Spleen (tissue), 11 donors: ENCODE data around the gene SNAPC2. TPM values are rescaled to one million over a fixed set of nuclear protein-coding genes. Genes with fewer than 3 reads are reported as not detected.
"Not testable (repeated sequence)": the region's sequence is repeated elsewhere in the genome, so short reads cannot be mapped to it uniquely, and the experiment has no call there.

Experiments used
- DNase-seq: peaks from one replicate; pipeline ENCODE4 v3.0.0-alpha.2; 2020
- H3K27ac ChIP-seq, 8 donors: fragments of 200-600 bp; sonication (generic) in 7 of 8; 1 replicate in 4 of 8; 2 replicates in 4 of 8; pipeline versions ENCODE4 v1.5.0 to v1.8.0; 2016 to 2021; ENCODE audit warnings: inconsistent platforms in 4 of 8, mild to moderate bottlenecking in 4 of 8, moderate library complexity in 1 of 8
- H3K27me3 ChIP-seq, 7 donors: fragments of 200-600 bp; sonication (generic) in 6 of 7; replicated peaks in 1 of 7; 1 replicate in 4 of 7; 2 replicates in 3 of 7; pipeline versions ENCODE4 v1.5.0 to v1.8.0; 2016 to 2021; ENCODE audit warnings: inconsistent platforms in 3 of 7, mild to moderate bottlenecking in 1 of 7
- H3K36me3 ChIP-seq, 6 donors: fragments of 200-600 bp; sonication (generic) in 5 of 6; 1 replicate in 4 of 6; 2 replicates in 2 of 6; pipeline versions ENCODE4 v1.5.0 to v1.8.0; 2016 to 2021; ENCODE audit warnings: inconsistent platforms in 2 of 6
- H3K4me1 ChIP-seq, 6 donors: fragments of 200-600 bp; sonication (generic) in 5 of 6; 1 replicate in 3 of 6; 2 replicates in 3 of 6; pipeline versions ENCODE4 v1.5.0 to v1.8.0; 2016 to 2021; ENCODE audit warnings: inconsistent platforms in 3 of 6
- H3K4me3 ChIP-seq, 8 donors: fragments of 200-600 bp; sonication (generic) in 7 of 8; 1 replicate in 4 of 8; 2 replicates in 4 of 8; pipeline versions ENCODE4 v1.5.0 to v1.8.0; 2016 to 2021; ENCODE audit warnings: inconsistent platforms in 4 of 8, mild to moderate bottlenecking in 4 of 8, moderate library complexity in 2 of 8
- H3K9me3 ChIP-seq, 8 donors: fragments of 200-600 bp; sonication (generic) in 7 of 8; 1 replicate in 4 of 8; 2 replicates in 4 of 8; pipeline versions ENCODE4 v1.5.0 to v1.8.0; 2016 to 2021; ENCODE audit warnings: inconsistent platforms in 4 of 8
- POLR2A ChIP-seq, 3 donors: fragments of 450-650 bp; IDR thresholded peaks; one replicate each; pipeline ENCODE4 v1.5.1; 2017; ENCODE audit warnings: antibody characterized with exemption in 3 of 3, mild to moderate bottlenecking in 1 of 3
- POLR2AphosphoS5 ChIP-seq, 3 donors: sonication (generic); formaldehyde crosslinking; IDR thresholded peaks; one replicate each; pipeline ENCODE4 v1.5.1; 2017; ENCODE audit warnings: antibody characterized with exemption in 3 of 3
- WGBS, 5 donors: extraction: QIAGEN DNeasy Blood & Tissue Kit in 3 of 5; methylation state at CpG; one replicate each; pipeline versions ENCODE4 v1.1.5 to v1.1.7; 2013 to 2018; 5-methylcytosine and 5-hydroxymethylcytosine counted together
- intact Hi-C: fragments of 100-400 bp; cut with DNase I; formaldehyde crosslinking; loops from one replicate; pipeline ENCODE4 v1.15.0; 2023; ENCODE audit warnings: low total_unique reads
- polyA plus RNA-seq, 3 donors: library from polyadenylated mRNA; stranded (reverse); fragments of 200-250 nt; gene quantifications; one replicate each; pipeline ENCODE4 v1.2.1, GENCODE V29; 2013
- total RNA-seq, 7 donors: library from RNA; depleted of rRNA in 3 of 7; stranded (reverse); fragments of >200 nt in 3 of 7; fragmentation: NEBNext Ultra II Directional in 4 of 7; extraction: Animal tissue kit (Norgen Biotek cat#: 25700) in 4 of 7; gene quantifications; one replicate each; pipeline versions ENCODE4 v1.1.0 to v1.2.1, GENCODE V29; 2016 to 2021
- TF ChIP-seq, protein P1 (sequence below), 11 experiments: fragments of 200-600 bp in 7 of 11; fragments of 450-650 bp in 4 of 11; sonication (generic) in 4 of 11; IDR thresholded peaks in 8 of 11; conservative IDR thresholded peaks in 3 of 11; 1 replicate in 7 of 11; 2 replicates in 4 of 11; pipeline versions ENCODE4 v1.4.0 to v1.8.0; 2016 to 2021; ENCODE audit warnings: antibody characterized with exemption in 11 of 11, inconsistent platforms in 4 of 11, mild to moderate bottlenecking in 1 of 11
- donor health status: healthy with polysubstance abuse.
- donor health status: DM: no; HTN: no; CAD: no; lungs with moderate emphysema.
- donor health status: DM: no; HTN: no; CAD: no.
- donor health status: Bipolar disorder and iron deficiency.
- donor health status: healthy.
- donor health status: DM: no; HTN: no; CAD: no.
- donor health status: DM: yes; HTN: yes; CAD: no.

The SNAPC2 gene
- total and polyA plus RNA-seq, 10 donors, result 13.1 to 23.9 (median 18.5) TPM

DNA sequence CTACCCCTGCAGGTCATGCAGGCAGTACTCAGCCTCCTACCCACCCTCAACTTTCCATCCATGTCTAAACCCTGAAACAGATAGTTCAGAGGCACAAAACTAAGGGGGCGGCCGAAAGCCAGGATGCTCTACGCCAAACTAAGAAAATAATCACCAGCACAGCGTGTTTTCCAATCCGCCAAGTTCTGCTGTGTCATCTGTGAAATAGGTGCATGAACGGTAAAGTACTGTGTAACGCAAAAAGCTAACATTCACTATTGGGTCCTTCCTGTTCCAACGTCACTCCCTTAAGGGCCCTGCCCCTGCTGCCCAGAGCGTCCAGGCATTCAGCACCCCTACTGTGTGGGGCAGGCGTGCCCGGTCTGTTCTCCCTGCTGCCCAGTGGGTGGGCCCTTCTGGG is 35.6 kb downstream of the SNAPC2 start:
- Histone ChIP-seq H3K36me3 (peaks cover 0 to 33% (median 8%) of the 10 kb centered on the region in 6 donors), H3K9me3 (no peaks in the 10 kb centered on the region), H3K4me1 (peaks cover 0 to 16% (median 7%) of the 10 kb centered on the region in 6 donors), H3K4me3 (no peak overlapping the region), H3K27me3 (no peaks in the 10 kb centered on the region), H3K27ac (no peak overlapping the region)
- TF ChIP-seq POLR2AphosphoS5 (IDR thresholded peaks at IDR 0.05), result peak in 1 of 3 donors; percentile 46
- TF ChIP-seq, protein P1, sequence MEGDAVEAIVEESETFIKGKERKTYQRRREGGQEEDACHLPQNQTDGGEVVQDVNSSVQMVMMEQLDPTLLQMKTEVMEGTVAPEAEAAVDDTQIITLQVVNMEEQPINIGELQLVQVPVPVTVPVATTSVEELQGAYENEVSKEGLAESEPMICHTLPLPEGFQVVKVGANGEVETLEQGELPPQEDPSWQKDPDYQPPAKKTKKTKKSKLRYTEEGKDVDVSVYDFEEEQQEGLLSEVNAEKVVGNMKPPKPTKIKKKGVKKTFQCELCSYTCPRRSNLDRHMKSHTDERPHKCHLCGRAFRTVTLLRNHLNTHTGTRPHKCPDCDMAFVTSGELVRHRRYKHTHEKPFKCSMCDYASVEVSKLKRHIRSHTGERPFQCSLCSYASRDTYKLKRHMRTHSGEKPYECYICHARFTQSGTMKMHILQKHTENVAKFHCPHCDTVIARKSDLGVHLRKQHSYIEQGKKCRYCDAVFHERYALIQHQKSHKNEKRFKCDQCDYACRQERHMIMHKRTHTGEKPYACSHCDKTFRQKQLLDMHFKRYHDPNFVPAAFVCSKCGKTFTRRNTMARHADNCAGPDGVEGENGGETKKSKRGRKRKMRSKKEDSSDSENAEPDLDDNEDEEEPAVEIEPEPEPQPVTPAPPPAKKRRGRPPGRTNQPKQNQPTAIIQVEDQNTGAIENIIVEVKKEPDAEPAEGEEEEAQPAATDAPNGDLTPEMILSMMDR (IDR thresholded peaks at IDR 0.05 in 8 of 11, conservative IDR thresholded peaks at IDR 0.05 in 3 of 11), result no peak
- no peak for DNase-seq
- intact Hi-C loops, result no loop called here
- WGBS, 5 donors, result 82 to 93% (median 85%) methylated on average over 11 of the region's 11 CpGs

DNA sequence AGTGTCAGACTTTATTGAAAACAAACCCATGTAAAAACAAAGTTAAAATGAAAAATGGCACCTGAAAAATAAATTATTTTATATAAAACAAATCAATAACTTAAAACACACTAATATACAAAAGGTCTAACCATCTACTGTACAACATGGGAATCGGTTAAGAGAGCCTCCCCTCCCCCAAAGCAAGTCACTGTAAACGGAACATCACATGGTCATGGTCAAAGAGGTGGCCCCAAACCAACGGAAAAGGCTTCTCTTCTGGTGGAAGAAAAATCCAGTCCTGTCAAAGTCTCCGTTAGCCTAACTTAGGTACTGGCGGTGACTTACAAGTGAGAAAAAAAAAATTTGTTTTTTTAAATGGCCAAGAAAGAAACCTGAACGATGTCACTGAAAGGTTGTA is 39.1 kb downstream of the SNAPC2 start:
- DNase-seq, result no peak
- Histone ChIP-seq H3K4me3 (no peak overlapping the region), H3K9me3 (no peaks in the 10 kb centered on the region), H3K36me3 (peaks cover 5 to 68% (median 37%) of the 10 kb centered on the region in 6 donors), H3K27me3 (no peaks in the 10 kb centered on the region), H3K4me1 (no peaks in the 10 kb centered on the region), H3K27ac (no peak overlapping the region)
- intact Hi-C loops, result no loop called here
- WGBS, 5 donors, result 30 to 39% (median 33%) methylated on average over 6 of the region's 6 CpGs
- no peak for TF ChIP-seq POLR2AphosphoS5 (IDR thresholded peaks at IDR 0.05)
- TF ChIP-seq, protein P1 (IDR thresholded peaks at IDR 0.05 in 8 of 11, conservative IDR thresholded peaks at IDR 0.05 in 3 of 11), result no peak
- TF ChIP-seq POLR2A (IDR thresholded peaks at IDR 0.05), result no peak

DNA sequence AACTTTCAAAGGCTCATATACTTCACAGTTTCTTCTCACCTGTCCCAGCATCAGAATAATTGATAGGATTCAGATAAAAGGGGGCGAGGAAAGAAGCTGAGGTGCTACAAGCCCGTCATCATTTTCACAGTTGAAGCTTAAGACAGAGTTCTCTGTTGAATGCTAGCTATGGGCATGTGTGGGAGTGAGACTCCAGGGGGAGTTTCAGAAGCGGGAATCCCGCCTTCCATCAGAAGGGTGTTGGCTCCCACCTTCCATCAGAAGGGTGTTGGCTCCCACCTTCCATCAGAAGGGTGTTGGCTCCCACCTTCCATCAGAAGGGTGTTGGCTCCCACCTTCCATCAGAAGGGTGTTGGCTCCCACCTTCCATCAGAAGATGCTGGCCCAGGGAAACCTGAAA is 40.9 kb downstream of the SNAPC2 start:
- intact Hi-C loops, H3K4me3 ChIP-seq, H3K27ac ChIP-seq, DNase-seq, H3K27me3 ChIP-seq, H3K9me3 ChIP-seq, H3K4me1 ChIP-seq: not testable (repeated sequence)
- 91 to 96% (median 93%) methylated on average over 4 of the region's 4 CpGs for WGBS, 5 donors
- H3K36me3 ChIP-seq, result peaks cover 5 to 87% (median 55%) of the 10 kb centered on the region in 6 donors

DNA sequence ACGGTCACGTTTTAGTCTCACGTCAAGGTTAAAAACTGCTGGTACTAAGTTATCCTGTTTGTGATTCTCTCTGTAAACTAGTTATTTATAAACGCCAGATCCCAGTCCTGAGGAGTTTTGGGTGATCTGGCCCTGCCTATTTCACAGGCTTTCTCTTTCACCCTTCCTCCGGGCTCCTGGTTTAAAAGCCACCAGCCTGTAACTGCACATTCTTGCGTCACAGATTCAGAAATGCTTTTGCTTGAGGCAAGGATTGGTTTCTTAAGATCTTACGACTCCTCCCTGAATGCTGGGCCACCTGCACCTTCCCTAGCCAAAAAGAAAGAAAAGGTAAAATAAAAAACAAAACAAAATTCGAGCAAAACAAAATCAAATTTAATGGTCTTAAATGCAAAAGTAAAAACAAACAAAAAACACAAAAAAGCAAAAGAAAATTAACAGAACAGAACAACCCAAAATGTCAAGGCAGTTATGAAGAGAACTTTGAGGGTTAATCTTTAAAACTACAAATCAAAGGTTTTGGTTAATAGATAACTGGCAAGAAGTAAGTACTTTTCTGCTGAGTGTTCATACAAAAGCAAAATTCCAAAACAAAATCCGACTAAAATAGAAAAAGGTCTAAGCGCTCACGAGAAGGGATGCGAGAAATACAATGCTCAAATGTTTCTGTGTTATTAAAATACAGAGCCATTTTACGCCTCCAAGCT is 41.9 kb downstream of the SNAPC2 start:
- Histone ChIP-seq H3K4me3 (no peak overlapping the region), H3K27ac (no peak overlapping the region), H3K36me3 (peaks cover 5 to 92% (median 65%) of the 10 kb centered on the region in 6 donors), H3K9me3 (no peaks in the 10 kb centered on the region), H3K4me1 (peaks cover 0 to 7% (median 0%) of the 10 kb centered on the region in 6 donors), H3K27me3 (no peaks in the 10 kb centered on the region)
- 84 to 93% (median 89%) methylated on average over 13 of the region's 13 CpGs for WGBS, 5 donors
- intact Hi-C loops, result no loop called here
- TF ChIP-seq POLR2A (IDR thresholded peaks at IDR 0.05), result no peak
- TF ChIP-seq POLR2AphosphoS5 (IDR thresholded peaks at IDR 0.05), result no peak
- TF ChIP-seq, protein P1 (IDR thresholded peaks at IDR 0.05 in 8 of 11, conservative IDR thresholded peaks at IDR 0.05 in 3 of 11), result no peak
- DNase-seq, result no peak
